GM12892 (cell line): ENCODE results near the gene TOR3A.

ENCODE experiments used
- POLR2A ChIP-seq: IDR thresholded peaks from 2 replicates; pipeline ENCODE4 v1.6.1; 2011; ENCODE audit warnings: low read depth, low read length, control low read depth
- POLR2AphosphoS5 ChIP-seq: IDR thresholded peaks from 2 replicates; pipeline ENCODE4 v1.6.1; 2011; ENCODE audit warnings: low read depth, low read length, control low read depth
- TAF1 ChIP-seq: IDR thresholded peaks from 2 replicates; pipeline ENCODE4 v1.6.1; 2011; ENCODE audit warnings: low read depth, mild to moderate bottlenecking, control low read depth, low read length, borderline replicate concordance

DNA sequence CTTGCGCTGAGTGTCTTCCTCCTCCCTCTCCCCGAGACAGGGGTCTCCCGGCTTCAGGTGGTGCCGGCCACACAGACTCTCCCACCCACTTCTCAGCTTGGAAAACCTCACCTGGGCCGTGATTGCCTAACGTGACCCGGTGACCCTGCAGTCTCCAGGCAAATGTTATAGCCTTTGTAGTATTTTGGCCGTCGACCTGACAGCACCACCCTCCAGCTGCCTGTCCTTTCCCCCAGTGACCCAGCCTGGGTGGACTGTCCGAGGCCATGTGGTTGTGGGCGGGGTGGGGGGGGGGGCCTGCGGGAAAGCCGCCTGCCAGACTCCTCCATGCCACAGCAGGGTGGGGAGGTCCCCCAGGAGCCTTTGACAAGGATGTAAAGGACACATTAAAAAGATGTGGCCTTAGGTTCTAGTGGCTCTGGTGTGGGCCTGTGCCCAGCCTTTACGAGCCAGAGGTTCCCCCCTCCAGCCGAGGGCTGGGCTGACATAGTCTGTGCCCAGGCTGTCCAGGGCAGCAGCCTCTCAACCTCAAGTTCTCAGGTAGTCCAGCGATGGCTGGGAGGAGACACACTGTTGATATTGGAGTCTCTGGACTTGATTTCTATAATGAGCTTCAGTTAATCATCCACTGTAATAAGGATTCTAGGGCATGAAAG, 8.1 kb downstream of the TOR3A start:
- no peak for TF ChIP-seq POLR2A
- no peak for TF ChIP-seq POLR2AphosphoS5
- no peak for TF ChIP-seq TAF1
